K562 (cell line): ENCODE data around the gene CNTN4. TPM values are rescaled to one million over a fixed set of nuclear protein-coding genes. Genes with fewer than 3 reads are reported as not detected.

Source experiments
- ATAC-seq: fragments of 200-7000 bp; cut with Tn5 transposase; 3 replicates; pipeline ENCODE4 v1.9.1; 2020; ENCODE audit warnings: moderate library complexity
- BruUV-seq: library from RNA; stranded (reverse); fragments of 400-500 nt; replicated peaks from 2 replicates; lab custom pipeline; 2021; lab: Mats Ljungman, UMichigan
- CTCF ChIA-PET: fragments of 300-600 bp; formaldehyde crosslinking; extraction: SDS; loops from one replicate; lab custom pipeline; 2021; ENCODE audit warnings: low intra/inter-chr PET ratio; lab: Yijun Ruan, JAX
- POLR2A ChIA-PET: fragments of 300-600, 350-650 bp; sonication (Branson Sonifier 250); formaldehyde crosslinking; extraction: SDS; loops from one replicate; lab custom pipeline; 2021; ENCODE audit warnings: antibody characterized with exemption, inconsistent platforms; lab: Yijun Ruan, JAX
- DNase-seq, 4 experiments: peaks; one replicate each; pipeline versions ENCODE4 v3.0.0 to v3.0.0-alpha.2; 2011 to 2018; ENCODE audit warnings: low spot score in 3 of 4, mixed read lengths in 3 of 4; ENCODE audit errors: extremely low read depth in 1 of 4
- FAIRE-seq: peaks from 2 replicates; lab custom pipeline; 2011; peaks lifted over from hg19 to GRCh38; lab: Jason Lieb, UNC
- H2AFZ ChIP-seq: 2 replicates; pipeline ENCODE4 v1.6.0; 2011; ENCODE audit warnings: low read depth, low read length, control low read depth, inconsistent platforms
- H3K27ac ChIP-seq: fragments of 200-600 bp; 3 replicates; pipeline ENCODE4 v1.8.0; 2011; ENCODE audit warnings: low read depth, mild to moderate bottlenecking, control low read depth, inconsistent platforms, low read length, moderate library complexity, mixed read lengths; ENCODE audit errors: extremely low read depth
- H3K27me3 ChIP-seq, 2 experiments: fragments of 300-600 bp in 1 of 2; 2 replicates in 1 of 2; 3 replicates in 1 of 2; pipeline versions ENCODE4 v1.6.0 to v1.8.0; 2011; ENCODE audit warnings: inconsistent platforms in 2 of 2, low read length in 2 of 2, mild to moderate bottlenecking in 1 of 2, mixed read lengths in 1 of 2, moderate library complexity in 1 of 2; ENCODE audit not compliant: control insufficient read depth in 2 of 2, insufficient read depth in 2 of 2
- H3K36me3 ChIP-seq: fragments of 300-600 bp; 3 replicates; pipeline ENCODE4 v1.8.0; 2011; ENCODE audit warnings: mild to moderate bottlenecking, low read length, inconsistent platforms; ENCODE audit not compliant: control insufficient read depth, insufficient read depth
- H3K4me1 ChIP-seq, 2 experiments: fragments of 200-600 bp in 1 of 2; replicated peaks in 1 of 2; 2 replicates in 1 of 2; 3 replicates in 1 of 2; pipeline versions ENCODE4 v1.5.1 to v1.8.0; 2011; ENCODE audit warnings: inconsistent platforms in 2 of 2, low read length in 2 of 2, mild to moderate bottlenecking in 1 of 2, mixed read lengths in 1 of 2, moderate library complexity in 1 of 2; ENCODE audit not compliant: control insufficient read depth in 2 of 2, insufficient read depth in 2 of 2
- H3K4me2 ChIP-seq: 2 replicates; pipeline ENCODE4 v1.6.1; 2011; ENCODE audit warnings: low read length, control low read depth, inconsistent platforms, mixed read lengths; ENCODE audit not compliant: insufficient read depth
- H3K4me3 ChIP-seq: fragments of 200-600 bp; sonication (generic), shearing (Covaris generic); 2 replicates; pipeline ENCODE4 v1.5.1; 2016; ENCODE audit warnings: control low read depth, inconsistent platforms
- H3K79me2 ChIP-seq: fragments of 200-600 bp; 3 replicates; pipeline ENCODE4 v1.8.0; 2011; ENCODE audit warnings: low read length, inconsistent platforms; ENCODE audit not compliant: control insufficient read depth, insufficient read depth
- H3K9ac ChIP-seq, 2 experiments: 2 replicates each; pipeline versions ENCODE4 v1.6.0 to v1.6.1; 2011; ENCODE audit warnings: low read depth in 2 of 2, low read length in 2 of 2, control low read depth in 1 of 2, inconsistent platforms in 1 of 2, mild to moderate bottlenecking in 1 of 2, mixed read lengths in 1 of 2; ENCODE audit not compliant: insufficient read depth in 1 of 2
- H3K9me1 ChIP-seq: one replicate; pipeline ENCODE4 v1.6.0; 2011; ENCODE audit warnings: inconsistent platforms, mild to moderate bottlenecking, low read length, moderate library complexity; ENCODE audit not compliant: control insufficient read depth, insufficient read depth
- H3K9me3 ChIP-seq: replicated peaks from 2 replicates; pipeline ENCODE4 v1.5.1; 2011; ENCODE audit warnings: low read depth, low read length, inconsistent platforms; ENCODE audit not compliant: control insufficient read depth, insufficient read depth
- H4K20me1 ChIP-seq: replicated peaks from 2 replicates; pipeline ENCODE4 v1.6.1; 2011; ENCODE audit warnings: low read length, inconsistent platforms, mixed read lengths; ENCODE audit not compliant: control insufficient read depth, insufficient read depth
- ESRRA ChIP-seq: fragments of 450-650 bp; IDR thresholded peaks from 2 replicates; pipeline ENCODE4 v1.6.1; 2014; ENCODE audit warnings: low read depth, mild to moderate bottlenecking, moderate library complexity, borderline replicate concordance
- ETV6 ChIP-seq, 3 experiments: fragments of 150-350 bp in 1 of 3; sonication (generic) in 1 of 3; formaldehyde crosslinking in 1 of 3; IDR thresholded peaks; 2 replicates each; pipeline versions ENCODE4 v1.6.1 to v1.8.0; 2014 to 2022; ENCODE audit warnings: borderline replicate concordance in 2 of 3, low read depth in 2 of 3, antibody characterized with exemption in 1 of 3, low read length in 1 of 3, mild to moderate bottlenecking in 1 of 3, missing genetic modification reagents in 1 of 3
- HDAC8 ChIP-seq: fragments of 450-650 bp; IDR thresholded peaks from 2 replicates; pipeline ENCODE4 v1.6.1; 2016; ENCODE audit warnings: mild to moderate bottlenecking, missing genetic modification characterization, moderate library complexity, missing compliant biosample characterization
- HES1 ChIP-seq: fragments of 450-650 bp; IDR thresholded peaks from 2 replicates; pipeline ENCODE4 v1.6.1; 2016; ENCODE audit warnings: low read depth, mild to moderate bottlenecking, moderate library complexity
- HNRNPL ChIP-seq: fragments of 200-400 bp; formaldehyde crosslinking; IDR thresholded peaks from 2 replicates; pipeline ENCODE4 v1.6.1; 2017; ENCODE audit warnings: low read depth, mild to moderate bottlenecking, low read length
- KLF6 ChIP-seq: fragments of 250-450 bp; sonication (Bioruptor Pico); IDR thresholded peaks from 2 replicates; pipeline ENCODE4 v1.4.0; 2020; ENCODE audit warnings: mild to moderate bottlenecking, moderate library complexity, borderline replicate concordance
- LEF1 ChIP-seq: fragments of 450-650 bp; IDR thresholded peaks from 2 replicates; pipeline ENCODE4 v1.6.1; 2016; ENCODE audit warnings: mild to moderate bottlenecking
- MECOM ChIP-seq: fragments of 250-450 bp; sonication (Bioruptor Pico); IDR thresholded peaks from 2 replicates; pipeline ENCODE4 v1.8.0; 2022; ENCODE audit warnings: inconsistent platforms
- MIER1 ChIP-seq: fragments of 450-650 bp; IDR thresholded peaks from 2 replicates; pipeline ENCODE4 v1.6.1; 2016; ENCODE audit warnings: antibody characterized with exemption, mild to moderate bottlenecking, low read depth
- POLR2G ChIP-seq: fragments of 200-400 bp; formaldehyde crosslinking; IDR thresholded peaks from 2 replicates; pipeline ENCODE4 v1.6.1; 2017; ENCODE audit warnings: low read depth, mild to moderate bottlenecking, antibody characterized with exemption, low read length, moderate library complexity
- RHOXF2B ChIP-seq: fragments of 250-450 bp; sonication (Bioruptor Pico); conservative IDR thresholded peaks from 2 replicates; pipeline ENCODE4 v1.5.1; 2021
- SIRT6 ChIP-seq: IDR thresholded peaks from one replicate; pipeline ENCODE4 v1.6.1; 2012; ENCODE audit warnings: low read depth, mild to moderate bottlenecking, control low read depth, inconsistent platforms, low read length, moderate library complexity
- SRSF7 ChIP-seq: fragments of 200-400 bp; formaldehyde crosslinking; optimal IDR thresholded peaks from 2 replicates; pipeline ENCODE3; 2017; ENCODE audit warnings: mild to moderate bottlenecking, low read depth, low read length
- XRCC5 ChIP-seq: fragments of 200-400 bp; formaldehyde crosslinking; IDR thresholded peaks from 2 replicates; pipeline ENCODE4 v1.6.1; 2017; ENCODE audit warnings: low read depth, mild to moderate bottlenecking, low read length
- ZNF232 ChIP-seq: sonication (generic); formaldehyde crosslinking; IDR thresholded peaks from 2 replicates; pipeline ENCODE4 v1.8.0; 2022; ENCODE audit warnings: mild to moderate bottlenecking, missing genetic modification reagents
- WGBS: fragments of 100-300 bp; shearing (Covaris generic); methylation state at CpG from one replicate; pipeline ENCODE4 v1.1.6; 2016; ENCODE audit warnings: low coverage, mixed read lengths; ENCODE audit not compliant: insufficient coverage; ENCODE audit errors: missing lambda C conversion rate; 5-methylcytosine and 5-hydroxymethylcytosine counted together
- in situ Hi-C: fragments of 300-500 bp; cut with MboI; formaldehyde crosslinking; loops from 4 replicates; pipeline ENCODE4 v1.15.0; 2018; ENCODE audit warnings: inconsistent platforms, mixed read lengths
- intact Hi-C: fragments of 100-400 bp; cut with micrococcal nuclease; formaldehyde crosslinking; loops from 2 replicates; pipeline ENCODE4 v1.14.2; 2022
- polyA plus RNA-seq, 8 experiments: library from polyadenylated mRNA; depleted of rRNA in 4 of 8; stranded (reverse) in 5 of 8; unstranded in 3 of 8; fragments of >200 nt; fragmentation: Nextera tagmentation in 2 of 8; fragmentation: Illumina TruSeq in 1 of 8; extraction: Ambion mirVana in 2 of 8; extraction: Trizol in 1 of 8; gene quantifications; 2 replicates each; pipeline versions ENCODE4 v1.2.1 to v1.2.3, GENCODE V29; 2011 to 2014; ENCODE audit warnings: inconsistent platforms in 1 of 8, missing spikeins in 1 of 8
- total RNA-seq, 7 experiments: library from RNA; depleted of rRNA in 6 of 7; stranded (reverse); fragments of >200 nt in 6 of 7; fragmentation: Illumina TruSeq in 2 of 7; extraction: Trizol in 2 of 7; gene quantifications; 2 replicates each; pipeline versions ENCODE4 v1.2.1 to v1.2.3, GENCODE V29; 2011 to 2021; ENCODE audit warnings: low replicate concordance in 1 of 7
- TF ChIP-seq, protein P1 (sequence below): sonication (generic); formaldehyde crosslinking; IDR thresholded peaks from 2 replicates; pipeline ENCODE4 v1.8.0; 2022; ENCODE audit warnings: mild to moderate bottlenecking, missing genetic modification reagents
- TF ChIP-seq, protein P2 (sequence below): fragments of 450-650 bp; IDR thresholded peaks from 2 replicates; pipeline ENCODE4 v1.6.1; 2017; ENCODE audit warnings: antibody characterized with exemption

Gene CNTN4
- total and polyA plus RNA-seq, 9 of the 15 experiments (the other 6 are each of a cell fraction or from before 2014, with no cell fraction given), result not detected

GRCh38 chr3:2377281-2377680 lies 278.6 kb downstream of the CNTN4 start (continued):
- TF ChIP-seq ETV6 (IDR thresholded peaks at IDR 0.05; ENCODE audit: borderline replicate concordance in 1 of 2, low read depth in 2 of 2, low read length in 1 of 2), result no peak
- no peak for TF ChIP-seq ETV6 (CRISPR knock-in tag; IDR thresholded peaks at IDR 0.05; ENCODE audit: borderline replicate concordance)

- Histone ChIP-seq H3K9ac (no peak overlapping the region), H3K36me3 (no peaks in the 10 kb centered on the region), H3K4me1 (no peaks in the 10 kb centered on the region), H3K79me2 (no peaks in the 10 kb centered on the region), H2AFZ (no peak overlapping the region), H3K4me2 (no peak overlapping the region), H3K9me1 (no peaks in the 10 kb centered on the region), H3K27me3 (no peaks in the 10 kb centered on the region), H4K20me1 (no peaks in the 10 kb centered on the region), H3K4me3 (no peak overlapping the region), H3K27ac (no peak overlapping the region), H3K9me3 (no peaks in the 10 kb centered on the region)
- BruUV-seq, result no TSS peak
- ChIA-PET CTCF (no interaction called here), POLR2A (interaction anchor here (0.6 kb wide), 1 partner anchor 9 kb away, joined by 4 read pairs; no protein-coding TSS in a partner anchor)
- DNase-seq, result no peak
- 3% methylated on average over 2 of the region's 2 CpGs for WGBS
- no peak for FAIRE-seq
- in situ Hi-C loops, result no loop called here
- intact Hi-C loops, result no loop called here
- no peak for ATAC-seq
- TF ChIP-seq, protein P1, sequence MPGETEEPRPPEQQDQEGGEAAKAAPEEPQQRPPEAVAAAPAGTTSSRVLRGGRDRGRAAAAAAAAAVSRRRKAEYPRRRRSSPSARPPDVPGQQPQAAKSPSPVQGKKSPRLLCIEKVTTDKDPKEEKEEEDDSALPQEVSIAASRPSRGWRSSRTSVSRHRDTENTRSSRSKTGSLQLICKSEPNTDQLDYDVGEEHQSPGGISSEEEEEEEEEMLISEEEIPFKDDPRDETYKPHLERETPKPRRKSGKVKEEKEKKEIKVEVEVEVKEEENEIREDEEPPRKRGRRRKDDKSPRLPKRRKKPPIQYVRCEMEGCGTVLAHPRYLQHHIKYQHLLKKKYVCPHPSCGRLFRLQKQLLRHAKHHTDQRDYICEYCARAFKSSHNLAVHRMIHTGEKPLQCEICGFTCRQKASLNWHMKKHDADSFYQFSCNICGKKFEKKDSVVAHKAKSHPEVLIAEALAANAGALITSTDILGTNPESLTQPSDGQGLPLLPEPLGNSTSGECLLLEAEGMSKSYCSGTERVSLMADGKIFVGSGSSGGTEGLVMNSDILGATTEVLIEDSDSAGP (CRISPR knock-in tag), result no peak
- TF ChIP-seq MECOM (CRISPR knock-in tag), result no peak
- TF ChIP-seq XRCC5, result no peak
- TF ChIP-seq KLF6 (CRISPR knock-in tag), result no peak
- no peak for TF ChIP-seq ZNF232
- TF ChIP-seq, protein P2, sequence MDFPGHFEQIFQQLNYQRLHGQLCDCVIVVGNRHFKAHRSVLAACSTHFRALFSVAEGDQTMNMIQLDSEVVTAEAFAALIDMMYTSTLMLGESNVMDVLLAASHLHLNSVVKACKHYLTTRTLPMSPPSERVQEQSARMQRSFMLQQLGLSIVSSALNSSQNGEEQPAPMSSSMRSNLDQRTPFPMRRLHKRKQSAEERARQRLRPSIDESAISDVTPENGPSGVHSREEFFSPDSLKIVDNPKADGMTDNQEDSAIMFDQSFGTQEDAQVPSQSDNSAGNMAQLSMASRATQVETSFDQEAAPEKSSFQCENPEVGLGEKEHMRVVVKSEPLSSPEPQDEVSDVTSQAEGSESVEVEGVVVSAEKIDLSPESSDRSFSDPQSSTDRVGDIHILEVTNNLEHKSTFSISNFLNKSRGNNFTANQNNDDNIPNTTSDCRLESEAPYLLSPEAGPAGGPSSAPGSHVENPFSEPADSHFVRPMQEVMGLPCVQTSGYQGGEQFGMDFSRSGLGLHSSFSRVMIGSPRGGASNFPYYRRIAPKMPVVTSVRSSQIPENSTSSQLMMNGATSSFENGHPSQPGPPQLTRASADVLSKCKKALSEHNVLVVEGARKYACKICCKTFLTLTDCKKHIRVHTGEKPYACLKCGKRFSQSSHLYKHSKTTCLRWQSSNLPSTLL, result no peak
- TF ChIP-seq RHOXF2B, result no peak
- no peak for TF ChIP-seq POLR2G
- TF ChIP-seq SRSF7, result no peak
- no peak for TF ChIP-seq MIER1
- TF ChIP-seq ESRRA, result no peak
- TF ChIP-seq HNRNPL, result no peak
- TF ChIP-seq SIRT6, result no peak
- no peak for TF ChIP-seq HES1
- TF ChIP-seq HDAC8 (tag), result no peak
- TF ChIP-seq LEF1, result no peak
Observed at GRCh38 chr3:2390926-2391532, 292.4 kb downstream of the CNTN4 start.
